ENCODE measurements around the gene PTPRS.

DNA sequence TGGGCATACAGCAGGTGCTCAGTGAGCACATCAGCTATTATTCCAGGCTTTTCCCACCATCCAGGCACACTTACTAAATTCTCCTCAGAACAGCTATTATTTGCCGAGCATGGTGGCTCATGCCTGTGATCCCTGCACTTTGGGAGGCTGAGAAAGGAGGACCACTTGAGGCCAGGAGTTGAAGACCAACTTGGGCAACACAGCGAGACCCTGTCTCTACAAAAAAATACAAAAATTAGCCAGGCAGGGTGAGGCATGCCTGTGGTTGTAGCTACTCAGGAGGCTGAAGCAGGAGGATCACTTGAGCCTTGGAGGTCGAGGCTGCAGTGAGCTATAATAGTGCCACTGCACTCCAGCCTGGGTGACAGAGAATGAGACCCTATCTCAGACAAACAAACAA is 35.4 kb downstream of the PTPRS start:
- TF ChIP-seq, protein P1, sequence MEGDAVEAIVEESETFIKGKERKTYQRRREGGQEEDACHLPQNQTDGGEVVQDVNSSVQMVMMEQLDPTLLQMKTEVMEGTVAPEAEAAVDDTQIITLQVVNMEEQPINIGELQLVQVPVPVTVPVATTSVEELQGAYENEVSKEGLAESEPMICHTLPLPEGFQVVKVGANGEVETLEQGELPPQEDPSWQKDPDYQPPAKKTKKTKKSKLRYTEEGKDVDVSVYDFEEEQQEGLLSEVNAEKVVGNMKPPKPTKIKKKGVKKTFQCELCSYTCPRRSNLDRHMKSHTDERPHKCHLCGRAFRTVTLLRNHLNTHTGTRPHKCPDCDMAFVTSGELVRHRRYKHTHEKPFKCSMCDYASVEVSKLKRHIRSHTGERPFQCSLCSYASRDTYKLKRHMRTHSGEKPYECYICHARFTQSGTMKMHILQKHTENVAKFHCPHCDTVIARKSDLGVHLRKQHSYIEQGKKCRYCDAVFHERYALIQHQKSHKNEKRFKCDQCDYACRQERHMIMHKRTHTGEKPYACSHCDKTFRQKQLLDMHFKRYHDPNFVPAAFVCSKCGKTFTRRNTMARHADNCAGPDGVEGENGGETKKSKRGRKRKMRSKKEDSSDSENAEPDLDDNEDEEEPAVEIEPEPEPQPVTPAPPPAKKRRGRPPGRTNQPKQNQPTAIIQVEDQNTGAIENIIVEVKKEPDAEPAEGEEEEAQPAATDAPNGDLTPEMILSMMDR (IDR thresholded peaks at IDR 0.05): no peak
- TF ChIP-seq POLR2A (IDR thresholded peaks at IDR 0.05) (no peak), POLR2AphosphoS5 (IDR thresholded peaks at IDR 0.05; ENCODE audit: insufficient read depth in 1 of 2, low read depth in 1 of 2) (no peak)

Measured in vagina (tissue), 2 donors.